Activated CD8-positive, alpha-beta memory T cell treated with anti-CD3 and anti-CD28 coated beads for 36 hours (primary cell): Measurements from ENCODE around the gene HSH2D. TPM values are rescaled to one million over a fixed set of nuclear protein-coding genes. Genes with fewer than 3 reads are reported as not detected.
"Not testable (repeated sequence)": the region's sequence is repeated elsewhere in the genome, so short reads cannot be mapped to it uniquely, and the experiment has no call there.

Source experiments
- CTCF ChIA-PET: fragments of 350-600 bp; sonication (Branson Sonifier 250); formaldehyde crosslinking; loops from one replicate; lab custom pipeline; 2021; ENCODE audit warnings: antibody characterized with exemption; lab: Charles Lee
- POLR2A ChIA-PET: fragments of 350-600 bp; sonication (Branson Sonifier 250); formaldehyde crosslinking; loops from one replicate; lab custom pipeline; 2021; ENCODE audit warnings: antibody characterized with exemption; lab: Charles Lee
- total RNA-seq, 2 experiments: library from RNA; stranded (reverse); gene quantifications; one replicate each; pipeline ENCODE4 v1.2.3, GENCODE V29; 2021

The HSH2D gene
- total RNA-seq, 2 experiments from 2014 or later = 11.8 to 13.6 TPM

- ChIA-PET CTCF (no interaction called here), POLR2A (no interaction called here)
Observed at GRCh38 chr19:16167055-16167454, 23.6 kb downstream of the HSH2D start.

GRCh38 chr19:16168465-16169081 is 25.1 kb downstream of the HSH2D start:
- ChIA-PET POLR2A (no interaction called here), CTCF (interaction anchor here (0.5 kb wide), 1 partner anchor 77 kb away, joined by 3 read pairs; no protein-coding TSS in a partner anchor)

GRCh38 chr19:16170134-16170533 is 26.6 kb downstream of the HSH2D start:
- ChIA-PET POLR2A (no interaction called here), CTCF (interaction anchor here (1.0 kb wide), 1 partner anchor 128 kb away, joined by 3 read pairs; no protein-coding TSS in a partner anchor)

- ChIA-PET CTCF (no interaction called here), POLR2A (interaction anchor here (0.6 kb wide), 1 partner anchor 25 kb away, joined by 4 read pairs; no protein-coding TSS in a partner anchor)
Observed at GRCh38 chr19:16175954-16176353, 32.5 kb downstream of the HSH2D start.

- POLR2A ChIA-PET = not testable (repeated sequence)
Observed at GRCh38 chr19:16178866-16179265, 35.4 kb downstream of the HSH2D start.

GRCh38 chr19:16180611-16181010 is 37.1 kb downstream of the HSH2D start:
- ChIA-PET CTCF (interaction anchor here (0.7 to 2.1 kb wide), 4 partner anchors 37 to 192 kb away, joined by 3 to 8 read pairs (median 4); partner anchors contain the start of genes HSH2D and RAB8A), POLR2A (no interaction called here)

More at GRCh38 chr19:16178866-16179265, 35.4 kb downstream of the HSH2D start:
- CTCF ChIA-PET = not testable (repeated sequence)

- POLR2A ChIA-PET = interaction anchor here (0.6 to 1.5 kb wide), 4 partner anchors 13 to 403 kb away, joined by 3 to 6 read pairs (median 4); partner anchors contain the start of gene AP1M1
- CTCF ChIA-PET = interaction anchor here (0.6 to 3.4 kb wide), 15 partner anchors 10 to 340 kb away, joined by 3 to 20 read pairs (median 4); partner anchors contain the start of genes AP1M1 and HSH2D
Observed at GRCh38 chr19:16184665-16185122, 41.2 kb downstream of the HSH2D start.

GRCh38 chr19:16185123-16185767 is 41.8 kb downstream of the HSH2D start, which contains the start of gene FAM32A:
Gene FAM32A (plus strand): TSS chr19:16185410. CDS start chr19:16185443, 33 bp downstream.
- CTCF ChIA-PET = interaction anchor here (0.6 to 3.4 kb wide), 19 partner anchors 10 to 341 kb away, joined by 3 to 20 read pairs (median 4); partner anchors contain the start of genes AP1M1 and HSH2D
- POLR2A ChIA-PET = interaction anchor here (0.6 to 1.5 kb wide), 5 partner anchors 12 to 402 kb away, joined by 3 to 6 read pairs (median 3); partner anchors contain the start of gene AP1M1

- POLR2A ChIA-PET = interaction anchor here (0.9 to 1.5 kb wide), 4 partner anchors 12 to 341 kb away, joined by 3 to 6 read pairs (median 3); partner anchors contain the start of gene AP1M1
- CTCF ChIA-PET = interaction anchor here (0.6 to 3.4 kb wide), 18 partner anchors 9 to 342 kb away, joined by 3 to 20 read pairs (median 4); partner anchors contain the start of genes AP1M1 and HSH2D
Observed at GRCh38 chr19:16185768-16186123, 42.3 kb downstream of the HSH2D start.

GRCh38 chr19:16188521-16188920 is 45.0 kb downstream of the HSH2D start:
- POLR2A ChIA-PET = interaction anchor here (0.6 to 0.8 kb wide), 2 partner anchors 114 to 943 kb away, joined by 3 read pairs; no protein-coding TSS in a partner anchor
- CTCF ChIA-PET = interaction anchor here (0.6 to 1.3 kb wide), 2 partner anchors 122 to 1611 kb away, joined by 3 to 5 read pairs; no protein-coding TSS in a partner anchor

- CTCF ChIA-PET = interaction anchor here (0.6 to 0.7 kb wide), 2 partner anchors 109 to 196 kb away, joined by 3 read pairs; no protein-coding TSS in a partner anchor
- POLR2A ChIA-PET = interaction anchor here (0.7 kb wide), 1 partner anchor 153 kb away, joined by 3 read pairs; no protein-coding TSS in a partner anchor
Observed at GRCh38 chr19:16190198-16190597, 46.7 kb downstream of the HSH2D start.

GRCh38 chr19:16190736-16191135 is 47.3 kb downstream of the HSH2D start:
- ChIA-PET CTCF (interaction anchor here (0.7 kb wide), 1 partner anchor 195 kb away, joined by 3 read pairs; no protein-coding TSS in a partner anchor), POLR2A (no interaction called here)

GRCh38 chr19:16191216-16191908 is 47.9 kb downstream of the HSH2D start:
- ChIA-PET POLR2A (no interaction called here), CTCF (no interaction called here)

GRCh38 chr19:16193466-16193865 is 50.0 kb downstream of the HSH2D start:
- ChIA-PET CTCF (interaction anchor here (0.7 kb wide), 1 partner anchor 968 kb away, joined by 4 read pairs; no protein-coding TSS in a partner anchor), POLR2A (no interaction called here)

- ChIA-PET POLR2A (interaction anchor here (0.6 to 1.1 kb wide), 3 partner anchors 12 to 166 kb away, joined by 4 to 6 read pairs (median 4); partner anchors contain the start of gene FAM32A), CTCF (interaction anchor here (0.7 to 1.5 kb wide), 5 partner anchors 11 to 186 kb away, joined by 3 to 7 read pairs (median 4); partner anchors contain the start of gene FAM32A)
Observed at GRCh38 chr19:16197188-16197621, 53.7 kb downstream of the HSH2D start.

- POLR2A ChIA-PET = interaction anchor here (0.6 to 1.1 kb wide), 4 partner anchors 9 to 166 kb away, joined by 4 to 6 read pairs (median 4); partner anchors contain the start of gene FAM32A
Observed at GRCh38 chr19:16197622-16198369, 54.3 kb downstream of the HSH2D start, which contains the start of gene AP1M1. Gene AP1M1 (plus strand): TSS chr19:16197911. CDS start chr19:16198027, 116 bp downstream.

GRCh38 chr19:16198370-16198651 is 54.8 kb downstream of the HSH2D start:
- POLR2A ChIA-PET = interaction anchor here (0.6 to 1.1 kb wide), 3 partner anchors 9 to 20 kb away, joined by 4 to 6 read pairs (median 4); partner anchors contain the start of gene FAM32A
- CTCF ChIA-PET = interaction anchor here (1.1 to 1.5 kb wide), 2 partner anchors 13 to 185 kb away, joined by 4 read pairs; partner anchors contain the start of gene FAM32A

More at GRCh38 chr19:16197622-16198369, 54.3 kb downstream of the HSH2D start, which contains the start of gene AP1M1:
- CTCF ChIA-PET = interaction anchor here (0.7 to 1.5 kb wide), 5 partner anchors 12 to 185 kb away, joined by 3 to 7 read pairs (median 4); partner anchors contain the start of gene FAM32A
